Urinary bladder (tissue), 4 donors: Measurements from ENCODE around the gene RNF220. TPM values are rescaled to one million over a fixed set of nuclear protein-coding genes. Genes with fewer than 3 reads are reported as not detected.
"Not testable (repeated sequence)": the region's sequence is repeated elsewhere in the genome, so short reads cannot be mapped to it uniquely, and the experiment has no call there.

Source experiments
- DNase-seq: peaks from one replicate; pipeline ENCODE4 v3.0.0-alpha.2; 2015; ENCODE audit errors: extremely low spot score
- H3K27ac ChIP-seq: one replicate; pipeline ENCODE4 v1.5.1; 2013; ENCODE audit warnings: low read depth, mild to moderate bottlenecking, moderate library complexity
- H3K36me3 ChIP-seq: one replicate; pipeline ENCODE4 v1.6.1; 2013; ENCODE audit warnings: mild to moderate bottlenecking, moderate library complexity; ENCODE audit not compliant: insufficient read depth
- H3K4me1 ChIP-seq: one replicate; pipeline ENCODE4 v1.6.1; 2013; ENCODE audit warnings: mild to moderate bottlenecking, moderate library complexity; ENCODE audit not compliant: insufficient read depth
- H3K4me3 ChIP-seq: one replicate; pipeline ENCODE4 v1.5.1; 2013; ENCODE audit warnings: low read depth, low read length
- WGBS: extraction: QIAGEN DNeasy Blood & Tissue Kit; methylation state at CpG from one replicate; pipeline ENCODE4 v1.1.7; 2013; 5-methylcytosine and 5-hydroxymethylcytosine counted together
- polyA plus RNA-seq: library from polyadenylated mRNA; stranded (reverse); fragments of 200-250 nt; gene quantifications from one replicate; pipeline ENCODE4 v1.2.3, GENCODE V29; 2013
- total RNA-seq: library from RNA; depleted of rRNA; stranded (reverse); fragments of >200 nt; gene quantifications from one replicate; pipeline ENCODE4 v1.2.3, GENCODE V29; 2014
- donor health status: healthy with polysubstance abuse.
- donor health status: healthy.

Gene RNF220
- total and polyA plus RNA-seq, 2 donors, result 17.3 to 89.6 TPM

- H3K4me3 ChIP-seq, result not testable (repeated sequence)
These were observed 97.8 kb downstream of the RNF220 start for GRCh38 chr1:44502823-44503222.

GRCh38 chr1:44503625-44504024, 98.6 kb downstream of the RNF220 start:
- Histone ChIP-seq H3K4me1 (no peaks in the 10 kb centered on the region), H3K36me3 (no peaks in the 10 kb centered on the region), H3K27ac (no peak overlapping the region), H3K4me3 (no peak overlapping the region)
- WGBS, result 94% methylated on average over 6 of the region's 6 CpGs
- DNase-seq, result no peak

More at GRCh38 chr1:44502823-44503222, 97.8 kb downstream of the RNF220 start:
- 95% methylated on average over 6 of the region's 6 CpGs for WGBS
- not testable (repeated sequence) for H3K27ac ChIP-seq, DNase-seq, H3K4me1 ChIP-seq, H3K36me3 ChIP-seq

GRCh38 chr1:44505210-44505993, 100.3 kb downstream of the RNF220 start:
- 61% methylated on average over 20 of the region's 20 CpGs for WGBS
- Histone ChIP-seq H3K36me3 (no peaks in the 10 kb centered on the region), H3K4me1 (no peaks in the 10 kb centered on the region), H3K4me3 (no peak overlapping the region), H3K27ac (no peak overlapping the region)
- DNase-seq, result no peak

GRCh38 chr1:44507490-44508396, 102.7 kb downstream of the RNF220 start:
- no peak overlapping the region for H3K4me3 ChIP-seq

DNA sequence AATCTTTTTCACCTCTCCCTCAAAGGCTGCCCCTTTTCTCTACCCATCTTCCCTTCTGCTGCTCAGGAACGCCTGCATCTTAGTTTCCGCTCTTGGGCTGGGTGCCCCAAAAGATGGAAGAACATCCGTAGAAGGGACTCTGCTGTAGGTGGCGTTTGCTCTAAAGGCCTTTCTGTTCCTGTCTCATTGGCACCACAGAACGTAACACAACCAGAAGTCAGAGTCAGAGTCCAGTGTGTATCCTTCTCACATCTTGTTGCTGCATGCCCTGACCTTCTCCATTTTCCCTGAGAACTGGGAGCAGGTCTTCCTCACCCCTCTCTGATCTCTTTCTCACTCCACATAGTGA, 103.3 kb downstream of the RNF220 start:
- Histone ChIP-seq H3K36me3 (no peaks in the 10 kb centered on the region), H3K27ac (no peak overlapping the region), H3K4me3 (no peak overlapping the region), H3K4me1 (no peaks in the 10 kb centered on the region)
- DNase-seq, result no peak
- 92% methylated on average over 5 of the region's 5 CpGs for WGBS

More at GRCh38 chr1:44507490-44508396, 102.7 kb downstream of the RNF220 start:
- Histone ChIP-seq H3K36me3 (no peaks in the 10 kb centered on the region), H3K27ac (no peak overlapping the region), H3K4me1 (no peaks in the 10 kb centered on the region)
- no peak for DNase-seq
- WGBS, result 52% methylated on average over 26 of the region's 26 CpGs

DNA sequence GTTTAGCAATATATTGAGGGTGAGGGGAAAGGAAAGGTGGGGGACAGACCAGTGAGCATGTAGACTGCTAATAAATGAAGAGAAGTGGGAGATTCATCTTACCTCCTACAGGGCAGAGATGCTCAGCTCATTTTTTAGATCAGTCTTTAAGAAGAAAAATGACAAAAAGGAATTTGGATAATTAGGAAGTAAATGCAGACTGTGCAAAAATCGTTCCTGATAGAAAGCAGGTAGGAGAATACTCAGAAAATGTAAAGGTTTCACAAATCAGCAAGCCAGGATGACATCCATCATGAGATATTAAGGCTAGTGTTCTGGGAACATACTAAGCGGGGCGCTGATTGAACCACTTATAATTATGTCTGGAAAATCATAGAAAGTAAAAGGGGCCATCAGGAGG, 106.3 kb downstream of the RNF220 start:
- Histone ChIP-seq H3K27ac (no peak overlapping the region), H3K4me1 (no peaks in the 10 kb centered on the region), H3K4me3 (no peak overlapping the region), H3K36me3 (no peaks in the 10 kb centered on the region)
- DNase-seq, result no peak
- 76% methylated on average over 3 of the region's 3 CpGs for WGBS

DNA sequence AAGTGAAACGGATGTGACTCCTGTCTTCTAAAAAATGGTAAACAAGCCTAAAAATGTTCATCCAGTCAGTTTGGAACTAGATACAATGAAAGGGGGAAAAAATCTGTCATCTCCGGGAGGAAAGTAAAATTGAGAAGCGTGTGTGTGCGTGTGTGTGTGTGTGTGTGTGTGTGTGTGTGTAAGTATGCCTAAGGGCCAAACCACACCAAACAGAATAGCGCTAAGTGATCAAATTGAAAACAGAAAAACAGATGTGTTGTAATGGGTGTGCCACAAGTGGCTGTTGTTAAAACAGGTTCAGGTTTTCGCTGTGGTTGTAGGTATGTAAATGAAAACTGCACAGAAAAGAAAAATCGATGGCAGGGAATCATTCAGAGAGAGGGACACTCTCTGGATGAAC, 106.7 kb downstream of the RNF220 start:
- Histone ChIP-seq H3K27ac (no peak overlapping the region), H3K36me3 (no peaks in the 10 kb centered on the region), H3K4me1 (no peaks in the 10 kb centered on the region), H3K4me3 (no peak overlapping the region)
- 50% methylated on average over 7 of the region's 7 CpGs for WGBS
- no peak for DNase-seq

DNA sequence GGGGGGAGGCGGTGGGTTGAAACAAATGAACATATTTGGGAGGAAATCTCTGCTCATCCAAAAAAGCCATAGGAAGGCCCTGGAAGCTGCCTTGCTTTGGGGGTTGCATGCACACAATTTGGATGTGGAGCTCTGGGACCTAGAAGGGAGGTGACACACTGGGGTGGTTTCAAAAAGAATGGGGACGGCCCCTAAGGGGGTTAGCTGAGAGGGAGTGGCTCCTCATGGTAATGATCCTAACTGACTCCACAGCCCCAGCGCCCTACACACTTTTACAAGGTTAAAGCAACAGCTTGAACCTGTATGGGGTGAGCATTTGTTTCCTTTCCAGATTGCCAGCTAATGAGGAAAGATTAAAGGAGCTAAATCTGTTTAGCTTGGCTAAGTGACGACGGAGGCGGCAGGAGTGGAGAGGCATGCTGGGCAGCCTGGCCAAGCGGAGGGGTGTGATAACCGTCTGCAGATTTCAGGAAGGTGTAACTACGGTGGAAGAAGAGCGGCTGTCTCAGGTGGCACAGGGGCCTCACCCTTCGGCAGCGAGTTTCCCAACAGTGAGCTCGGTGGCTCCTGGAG, 107.3 kb downstream of the RNF220 start:
- H3K36me3 ChIP-seq, result no peaks in the 10 kb centered on the region
- no peak for DNase-seq
- WGBS, result 60% methylated on average over 13 of the region's 13 CpGs
- H3K27ac ChIP-seq, result no peak overlapping the region
- H3K4me3 ChIP-seq, result no peak overlapping the region
- no peaks in the 10 kb centered on the region for H3K4me1 ChIP-seq

GRCh38 chr1:44513111-44513510, 108.1 kb downstream of the RNF220 start:
- Histone ChIP-seq H3K36me3 (no peaks in the 10 kb centered on the region), H3K27ac (no peak overlapping the region), H3K4me1 (no peaks in the 10 kb centered on the region), H3K4me3 (no peak overlapping the region)
- DNase-seq, result no peak
- 86% methylated on average over 5 of the region's 5 CpGs for WGBS

GRCh38 chr1:44514673-44515072, 109.6 kb downstream of the RNF220 start:
- WGBS, result 63% methylated on average over 2 of the region's 2 CpGs
- H3K4me1 ChIP-seq, result no peaks in the 10 kb centered on the region
- no peak for DNase-seq
- no peak overlapping the region for H3K4me3 ChIP-seq
- no peaks in the 10 kb centered on the region for H3K36me3 ChIP-seq
- no peak overlapping the region for H3K27ac ChIP-seq

DNA sequence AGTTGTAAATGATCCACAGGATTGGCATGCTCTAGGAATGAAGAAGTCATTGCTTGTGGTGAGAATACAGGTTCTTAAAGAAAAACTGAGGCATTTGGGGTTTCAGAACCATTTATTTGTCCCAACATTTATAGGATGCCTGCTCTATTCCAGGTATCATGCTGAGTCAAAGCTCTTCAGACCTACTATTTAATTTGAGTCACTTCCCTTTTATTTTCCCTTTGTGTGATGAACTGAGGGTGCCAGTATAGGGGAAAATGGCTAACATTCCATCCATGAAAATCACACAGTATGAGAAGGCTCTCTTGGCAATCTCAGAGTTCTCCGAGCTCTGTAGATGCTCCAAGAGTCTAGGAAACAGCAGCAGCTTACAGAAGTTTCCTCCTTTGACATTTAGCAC, 110.4 kb downstream of the RNF220 start:
- 90% methylated on average over 1 of the region's 1 CpG for WGBS
- H3K36me3 ChIP-seq, result no peaks in the 10 kb centered on the region

DNA sequence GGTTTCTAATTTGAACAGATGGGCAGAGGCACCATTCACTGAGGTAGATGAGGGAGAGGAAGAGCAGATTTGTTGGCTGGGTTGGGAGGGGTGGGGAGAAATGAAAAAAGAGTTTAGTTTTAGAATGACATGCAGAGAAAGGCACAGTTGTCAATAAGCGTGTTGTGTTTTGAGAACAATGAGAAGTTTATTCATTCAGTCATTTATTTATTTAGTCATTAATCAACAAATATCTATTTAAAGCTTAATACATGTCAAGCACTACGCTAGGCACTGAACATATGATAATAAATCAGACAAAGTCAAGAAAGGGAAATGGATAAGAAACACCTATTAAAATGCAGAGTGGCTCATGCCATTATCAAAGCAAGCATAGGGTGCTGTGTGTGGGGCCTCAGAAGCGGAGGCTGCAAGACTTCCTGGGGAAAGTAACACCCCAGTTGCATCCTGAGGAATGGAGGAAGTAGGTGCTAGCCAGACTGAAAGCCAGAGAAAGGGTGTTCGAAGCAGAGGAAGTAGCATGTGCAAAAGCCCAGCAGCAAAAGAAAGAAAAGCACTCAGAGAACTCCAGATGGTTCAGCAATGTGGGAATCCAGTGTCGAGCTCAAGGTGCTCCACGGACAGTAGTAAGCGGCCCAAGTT, 114.1 kb downstream of the RNF220 start:
- DNase-seq, result no peak
- H3K27ac ChIP-seq, result no peak overlapping the region
- no peaks in the 10 kb centered on the region for H3K4me1 ChIP-seq
- no peak overlapping the region for H3K4me3 ChIP-seq
- H3K36me3 ChIP-seq, result no peaks in the 10 kb centered on the region
- WGBS, result 70% methylated on average over 7 of the region's 7 CpGs

More for the DNA sequence above, 110.4 kb downstream of the RNF220 start:
- Histone ChIP-seq H3K4me3 (no peak overlapping the region), H3K4me1 (no peaks in the 10 kb centered on the region), H3K27ac (no peak overlapping the region)
- no peak for DNase-seq

- H3K36me3 ChIP-seq, result no peaks in the 10 kb centered on the region
- H3K4me1 ChIP-seq, result no peaks in the 10 kb centered on the region
- H3K27ac ChIP-seq, result no peak overlapping the region
- no peak for DNase-seq
- H3K4me3 ChIP-seq, result no peak overlapping the region
- WGBS, result 92% methylated on average over 5 of the region's 5 CpGs
These were observed 116.5 kb downstream of the RNF220 start for GRCh38 chr1:44521378-44522080.
